SKM-1 treated with dmso at 0.1 percent for 144 hours (cell line): ENCODE measurements around the gene POMC.
"Not testable (repeated sequence)": the region's sequence is repeated elsewhere in the genome, so short reads cannot be mapped to it uniquely, and the experiment has no call there.

ENCODE experiments used
- DNase-seq: peaks from one replicate; lab custom pipeline; 2025; ENCODE audit not compliant: unreplicated experiment; lab: John Stamatoyannopoulos, UW

The POMC gene

GRCh38 chr2:25177211-25177611 is 8.8 kb upstream of the POMC start:
- no peak for DNase-seq

- DNase-seq, result no peak
These were observed 8.3 kb upstream of the POMC start for GRCh38 chr2:25176541-25177181.

DNA sequence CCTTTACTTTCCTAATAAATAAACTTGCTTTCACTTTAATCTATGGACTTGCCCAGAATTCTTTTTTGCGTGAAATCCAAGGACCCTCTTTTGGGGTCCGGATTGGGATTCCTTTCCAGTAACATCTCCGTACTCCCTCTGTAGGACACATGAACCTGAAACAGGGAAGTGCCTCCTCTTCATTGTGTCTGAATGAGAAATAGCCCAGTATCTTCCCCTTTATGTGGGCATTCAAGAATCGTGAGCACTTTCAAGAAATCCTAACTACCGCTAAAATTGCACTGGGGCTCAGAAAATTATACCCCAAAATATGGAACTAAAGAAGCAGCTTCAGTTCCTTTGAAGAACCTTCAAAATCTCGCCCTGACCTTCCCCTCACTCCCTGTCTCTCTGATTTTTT is 7.8 kb upstream of the POMC start:
- DNase-seq, result peak; percentile 3

GRCh38 chr2:25174192-25174861 is 5.9 kb upstream of the POMC start:
- no peak for DNase-seq

GRCh38 chr2:25173719-25174118 is 5.3 kb upstream of the POMC start:
- no peak for DNase-seq

- no peak for DNase-seq
These were observed 2.5 kb upstream of the POMC start for GRCh38 chr2:25170888-25171287.

DNA sequence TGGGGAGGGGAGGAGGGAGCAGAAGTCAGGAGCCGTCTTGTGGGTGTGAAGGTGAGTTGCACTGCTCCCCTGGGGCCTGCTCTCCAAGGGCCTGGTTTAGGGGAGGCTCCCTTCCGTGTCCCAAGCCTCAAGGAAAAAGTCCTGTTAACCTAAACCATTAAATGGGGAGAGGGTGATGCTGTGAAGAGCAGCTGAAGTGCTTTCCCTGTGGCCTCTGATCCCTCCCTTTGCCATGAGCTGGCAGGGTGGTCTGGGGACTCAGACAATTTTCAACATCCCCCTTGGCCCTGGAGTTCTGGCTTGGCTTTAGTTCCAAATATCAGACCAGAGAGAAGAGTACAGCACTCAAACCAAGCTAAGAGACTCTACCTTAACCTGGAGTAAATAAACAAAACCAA is 692 bp upstream of the POMC start:
- no peak for DNase-seq

GRCh38 chr2:25165992-25166875 is 2.1 kb downstream of the POMC start:
- DNase-seq, result peak; percentile 14

GRCh38 chr2:25164561-25164960 is 3.8 kb downstream of the POMC start:
- DNase-seq, result no peak

DNA sequence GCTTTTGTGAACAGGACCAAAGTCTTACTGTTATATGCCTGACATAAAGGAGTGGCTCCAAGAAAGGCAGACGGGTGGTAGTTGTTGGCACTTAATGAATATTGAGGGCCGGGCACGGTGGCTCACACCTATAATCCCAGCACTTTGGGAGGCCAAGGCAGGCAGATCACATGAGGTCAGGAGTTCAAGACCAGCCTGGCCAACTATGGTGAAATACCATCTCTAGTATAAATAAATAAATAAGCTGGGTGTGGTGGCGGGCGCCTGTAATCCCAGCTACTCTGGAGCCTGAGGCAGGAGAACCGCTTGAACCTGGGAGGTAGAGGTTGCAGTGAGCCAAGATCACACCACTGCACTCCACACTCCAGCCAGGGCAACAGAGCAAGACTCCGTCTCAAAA is 6.3 kb downstream of the POMC start:
- DNase-seq, result not testable (repeated sequence)

DNA sequence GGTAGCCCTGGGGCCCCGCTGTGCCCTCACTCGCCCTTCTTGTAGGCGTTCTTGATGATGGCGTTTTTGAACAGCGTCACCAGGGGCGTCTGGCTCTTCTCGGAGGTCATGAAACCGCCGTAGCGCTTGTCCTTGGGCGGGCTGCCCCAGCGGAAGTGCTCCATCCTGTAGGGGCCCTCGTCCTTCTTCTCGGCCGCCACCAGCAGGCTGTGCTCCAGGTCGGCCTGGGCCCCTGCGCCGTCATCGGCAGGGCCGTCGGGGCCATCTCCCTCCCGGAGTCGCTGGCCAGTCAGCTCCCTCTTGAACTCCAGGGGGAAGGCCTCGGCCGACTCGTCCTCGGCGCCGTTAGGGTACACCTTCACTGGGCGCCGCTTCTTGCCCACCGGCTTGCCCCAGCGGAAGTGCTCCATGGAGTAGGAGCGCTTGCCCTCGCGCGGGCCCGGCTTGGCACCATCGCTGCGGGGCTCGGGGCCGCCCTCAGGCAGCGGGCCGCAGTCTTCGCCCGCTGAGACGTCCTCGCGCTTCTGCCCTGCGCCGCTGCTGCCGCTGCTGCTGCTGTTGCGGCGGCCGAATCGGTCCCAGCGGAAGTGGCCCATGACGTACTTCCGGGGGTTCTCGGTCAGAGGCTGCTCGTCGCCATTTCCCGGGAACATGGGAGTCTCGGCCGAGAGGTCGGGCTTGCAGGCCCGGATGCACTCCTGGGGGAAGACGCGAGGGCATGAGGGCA is 7.2 kb downstream of the POMC start:
- DNase-seq, result no peak

DNA sequence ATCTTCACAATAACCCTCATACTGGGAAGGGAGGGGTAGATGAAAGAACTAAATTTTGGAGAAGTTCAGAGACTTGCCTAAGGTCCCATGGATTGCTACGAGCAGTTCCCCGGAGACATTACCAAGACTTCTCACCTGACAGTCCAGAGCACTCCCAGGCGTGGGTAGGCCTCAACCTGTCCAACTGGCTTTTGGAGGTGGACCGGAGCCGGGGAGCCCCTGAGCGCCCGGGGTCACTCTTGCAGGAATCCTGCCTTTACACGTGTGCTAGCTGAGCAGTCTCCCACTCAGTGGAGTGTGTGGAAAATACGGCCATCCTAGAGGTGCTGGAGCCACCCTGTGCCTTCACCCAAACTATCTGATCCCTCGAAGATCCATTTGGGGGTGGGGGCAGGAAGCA is 8.0 kb downstream of the POMC start:
- no peak for DNase-seq

GRCh38 chr2:25159949-25160348 is 8.4 kb downstream of the POMC start:
- no peak for DNase-seq

GRCh38 chr2:25158096-25158852 is 10.1 kb downstream of the POMC start:
- no peak for DNase-seq

- DNase-seq, result no peak
These were observed 13.0 kb downstream of the POMC start for GRCh38 chr2:25155401-25155800.

GRCh38 chr2:25151718-25152117 is 16.7 kb downstream of the POMC start:
- DNase-seq, result no peak

DNA sequence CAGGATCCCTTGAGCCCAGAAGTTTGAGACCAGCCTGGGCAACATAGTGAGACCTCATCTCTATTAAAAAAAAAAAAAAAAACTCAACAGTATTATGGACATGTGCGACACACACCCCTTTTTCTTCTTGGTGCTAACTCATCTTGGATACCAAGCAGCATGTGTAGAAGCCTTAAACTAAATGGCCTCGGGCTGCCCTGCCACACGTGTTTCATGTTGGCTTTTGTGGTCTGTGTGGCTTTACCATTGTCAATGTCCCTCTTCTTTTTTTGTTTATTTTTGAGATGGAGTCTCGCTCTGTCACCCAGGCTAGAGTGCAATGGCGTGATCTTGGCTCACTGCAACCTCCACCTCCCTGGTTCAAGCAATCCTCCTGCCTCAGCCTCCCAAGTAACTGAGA is 17.4 kb downstream of the POMC start:
- not testable (repeated sequence) for DNase-seq

- no peak for DNase-seq
These were observed 18.7 kb downstream of the POMC start for GRCh38 chr2:25149646-25150045.

DNA sequence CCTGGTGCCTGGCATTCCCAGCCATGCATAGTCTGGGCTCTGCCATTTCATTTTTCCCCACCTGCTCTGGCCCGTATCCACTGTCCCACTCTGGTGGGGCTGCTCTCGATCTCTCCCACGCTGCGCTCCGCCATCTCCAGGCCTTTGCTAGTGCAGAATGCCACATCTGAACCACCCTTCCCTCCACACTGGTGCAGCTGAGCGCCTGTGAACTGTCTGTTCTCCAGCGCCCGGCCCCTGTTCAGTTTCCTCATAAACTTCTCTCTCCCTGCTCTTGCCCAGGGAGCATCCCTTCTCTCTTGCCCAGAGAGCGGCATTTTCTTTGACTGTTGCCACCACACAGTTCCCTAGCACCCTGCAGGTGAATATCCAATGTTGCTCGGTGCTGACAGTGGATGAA is 21.5 kb downstream of the POMC start:
- no peak for DNase-seq

- DNase-seq, result no peak
These were observed 22.6 kb downstream of the POMC start for GRCh38 chr2:25145803-25146202.

- no peak for DNase-seq
These were observed 27.3 kb downstream of the POMC start for GRCh38 chr2:25141120-25141519.
